Motor neuron (in vitro differentiated cells): ENCODE data around the gene ZNF366. TPM values are rescaled to one million over a fixed set of nuclear protein-coding genes. Genes with fewer than 3 reads are reported as not detected.

Experiments
- ATAC-seq, 8 experiments: fragments of 200-7000 bp; cut with Tn5 transposase; replicated peaks in 6 of 8; 2 replicates each; pipeline ENCODE4 v1.8.0; 2021; ENCODE audit warnings: mild to moderate bottlenecking in 8 of 8, moderate library complexity in 8 of 8
- H3K27ac ChIP-seq, 2 donors: fragments of 250-450 bp; sonication (Bioruptor Pico); 2 replicates each; pipeline ENCODE4 v1.9.0; 2021; ENCODE audit warnings: antibody characterized with exemption in 2 of 2, mild to moderate bottlenecking in 2 of 2, moderate library complexity in 1 of 2
- H3K4me1 ChIP-seq, 2 donors: fragments of 250-450 bp; sonication (Bioruptor Pico); replicated peaks in 1 of 2; 2 replicates each; pipeline ENCODE4 v1.6.1; 2021; ENCODE audit warnings: antibody characterized with exemption in 2 of 2, mild to moderate bottlenecking in 2 of 2, moderate library complexity in 1 of 2
- H3K4me3 ChIP-seq, 5 donors: fragments of 250-450 bp; sonication (Bioruptor Pico); 2 replicates each; pipeline ENCODE4 v1.9.0; 2021; ENCODE audit warnings: antibody characterized with exemption in 5 of 5, mild to moderate bottlenecking in 5 of 5, moderate library complexity in 4 of 5
- WGBS, 10 experiments: fragments of 450-650 bp; shearing (Covaris generic); methylation state at CpG; one replicate each; pipeline ENCODE4 v1.0.0; 2022; 5-methylcytosine and 5-hydroxymethylcytosine counted together
- in situ Hi-C, 9 experiments: fragments of 400-800 bp; cut with MboI; loops; one replicate each; pipeline ENCODE4 v1.15.0; 2021; ENCODE audit warnings: low sequenced_read_pairs in 9 of 9, low pct_unique_long_range_greater_than_20kb in 2 of 9; ENCODE audit not compliant: unreplicated experiment in 9 of 9
- total RNA-seq, 8 experiments: library from RNA; unstranded; fragments of 300-600 nt; gene quantifications; 2 replicates each; pipeline versions ENCODE4 v1.2.3 to v1.2.4, GENCODE V29; 2022

The ZNF366 gene
- total RNA-seq, 8 experiments from 2014 or later: 0.09 to 0.57 (median 0.19) TPM; not detected in 2

GRCh38 chr5:72512593-72512860 lies 5.3 kb upstream of the ZNF366 start:
- H3K4me1 ChIP-seq: no peaks in the 10 kb centered on the region
- in situ Hi-C loops: loop anchor here in 2 of 9 experiments (25.0 kb wide), 1 partner anchor 150 kb away; no protein-coding TSS in a partner anchor
- H3K4me3 ChIP-seq: no peak overlapping the region
- H3K27ac ChIP-seq: no peak overlapping the region
- ATAC-seq: no peak

GRCh38 chr5:72511774-72512592 lies 4.8 kb upstream of the ZNF366 start:
- in situ Hi-C loops: loop anchor here in 2 of 9 experiments (25.0 kb wide), 1 partner anchor 150 kb away; no protein-coding TSS in a partner anchor
- 40 to 97% (median 87%) methylated on average over 2 to 6 of the region's 6 CpGs; no CpG with 5 or more reads in 4 of the 10 experiments for WGBS, 10 experiments
- no peak overlapping the region for H3K27ac ChIP-seq
- no peak for ATAC-seq
- H3K4me3 ChIP-seq: no peak overlapping the region
- no peaks in the 10 kb centered on the region for H3K4me1 ChIP-seq

- in situ Hi-C loops: loop anchor here in 2 of 9 experiments (25.0 kb wide), 1 partner anchor 149 kb away; no protein-coding TSS in a partner anchor
- 0 to 100% (median 80%) methylated on average over 1 to 3 of the region's 3 CpGs; no CpG with 5 or more reads in 2 of the 10 experiments for WGBS, 10 experiments
- no peak overlapping the region for H3K27ac ChIP-seq
- ATAC-seq: no peak
- no peaks in the 10 kb centered on the region for H3K4me1 ChIP-seq
- H3K4me3 ChIP-seq: no peak overlapping the region
These were observed 4.2 kb upstream of the ZNF366 start for GRCh38 chr5:72511366-72511765.

- no peaks in the 10 kb centered on the region for H3K4me1 ChIP-seq
- 0 to 100% (median 40%) methylated on average over 1 to 7 of the region's 8 CpGs; no CpG with 5 or more reads in 1 of the 10 experiments for WGBS, 10 experiments
- no peak overlapping the region for H3K27ac ChIP-seq
- in situ Hi-C loops: loop anchor here in 2 of 9 experiments (25.0 kb wide), 1 partner anchor 148 kb away; no protein-coding TSS in a partner anchor
- no peak overlapping the region for H3K4me3 ChIP-seq
- peak in 3 of 8 experiments; percentile 12 to 87 (median 79) for ATAC-seq
These were observed 3.5 kb upstream of the ZNF366 start for GRCh38 chr5:72510610-72511181.

GRCh38 chr5:72509401-72509800 lies 2.2 kb upstream of the ZNF366 start:
- no peak overlapping the region for H3K27ac ChIP-seq
- in situ Hi-C loops: loop anchor here in 2 of 9 experiments (25.0 kb wide), 1 partner anchor 147 kb away; no protein-coding TSS in a partner anchor
- 4 to 100% (median 53%) methylated on average over 1 to 6 of the region's 7 CpGs; no CpG with 5 or more reads in 4 of the 10 experiments for WGBS, 10 experiments

GRCh38 chr5:72508241-72509170 lies 1.3 kb upstream of the ZNF366 start:
- no peak overlapping the region for H3K27ac ChIP-seq
- ATAC-seq: no peak
- no peaks in the 10 kb centered on the region for H3K4me1 ChIP-seq
- H3K4me3 ChIP-seq: no peak overlapping the region
- WGBS, 10 experiments: 88 to 100% (median 98%) methylated on average over 2 to 7 of the region's 8 CpGs; no CpG with 5 or more reads in 5 of the 10 experiments
- in situ Hi-C loops: loop anchor here in 2 of 9 experiments (25.0 kb wide), 1 partner anchor 146 kb away; no protein-coding TSS in a partner anchor

More at GRCh38 chr5:72509401-72509800, 2.2 kb upstream of the ZNF366 start:
- H3K4me3 ChIP-seq: no peak overlapping the region
- no peaks in the 10 kb centered on the region for H3K4me1 ChIP-seq
- peak in 3 of 8 experiments; percentile 38 to 70 (median 49) for ATAC-seq

GRCh38 chr5:72507907-72508238 lies 663 bp upstream of the ZNF366 start:
- H3K4me1 ChIP-seq: no peaks in the 10 kb centered on the region
- no peak overlapping the region for H3K27ac ChIP-seq
- H3K4me3 ChIP-seq: no peak overlapping the region
- 59 to 100% (median 87%) methylated on average over 1 to 5 of the region's 5 CpGs; no CpG with 5 or more reads in 1 of the 10 experiments for WGBS, 10 experiments
- ATAC-seq: no peak
- in situ Hi-C loops: loop anchor here in 2 of 9 experiments (25.0 kb wide), 1 partner anchor 146 kb away; no protein-coding TSS in a partner anchor

GRCh38 chr5:72506158-72506549 lies 1.1 kb downstream of the ZNF366 start:
- Histone ChIP-seq H3K4me1 (no peaks in the 10 kb centered on the region), H3K4me3 (no peak overlapping the region), H3K27ac (no peak overlapping the region)
- no peak for ATAC-seq
- 64 to 100% (median 87%) methylated on average over 2 to 7 of the region's 7 CpGs; no CpG with 5 or more reads in 2 of the 10 experiments for WGBS, 10 experiments
- in situ Hi-C loops: loop anchor here in 2 of 9 experiments (25.0 kb wide), 1 partner anchor 144 kb away; no protein-coding TSS in a partner anchor

- Histone ChIP-seq H3K27ac (no peak overlapping the region), H3K4me1 (no peaks in the 10 kb centered on the region), H3K4me3 (no peak overlapping the region)
- WGBS, 10 experiments: 76 to 100% (median 89%) methylated on average over 1 to 7 of the region's 7 CpGs
- no peak for ATAC-seq
- in situ Hi-C loops: loop anchor here in 2 of 9 experiments (25.0 kb wide), 1 partner anchor 143 kb away; no protein-coding TSS in a partner anchor
These were observed 1.6 kb downstream of the ZNF366 start for GRCh38 chr5:72505539-72506157.

GRCh38 chr5:72505016-72505415 lies 2.2 kb downstream of the ZNF366 start:
- Histone ChIP-seq H3K4me1 (no peaks in the 10 kb centered on the region), H3K27ac (no peak overlapping the region), H3K4me3 (no peak overlapping the region)
- no peak for ATAC-seq
- in situ Hi-C loops: loop anchor here in 2 of 9 experiments (25.0 kb wide), 1 partner anchor 143 kb away; no protein-coding TSS in a partner anchor
- WGBS, 10 experiments: 76 to 100% (median 94%) methylated on average over 1 to 5 of the region's 5 CpGs

- Histone ChIP-seq H3K27ac (no peak overlapping the region), H3K4me1 (no peaks in the 10 kb centered on the region), H3K4me3 (no peak overlapping the region)
- WGBS, 10 experiments: 57 to 100% (median 77%) methylated on average over 1 to 14 of the region's 14 CpGs; no CpG with 5 or more reads in 1 of the 10 experiments
- ATAC-seq: no peak
- in situ Hi-C loops: loop anchor here in 2 of 9 experiments (25.0 kb wide), 1 partner anchor 142 kb away; no protein-coding TSS in a partner anchor
These were observed 3.2 kb downstream of the ZNF366 start for GRCh38 chr5:72503888-72504491.
